ENCODE results near the gene SLC49A3.
"Not testable (repeated sequence)": the region's sequence is repeated elsewhere in the genome, so short reads cannot be mapped to it uniquely, and the experiment has no call there.

The SLC49A3 gene

GRCh38 chr4:650951-651883 lies 37.7 kb downstream of the SLC49A3 start:
- no peak for DNase-seq

GRCh38 chr4:650461-650860 lies 38.5 kb downstream of the SLC49A3 start:
- DNase-seq: no peak

- DNase-seq: no peak
Measured at GRCh38 chr4:649751-650310, 39.1 kb downstream of the SLC49A3 start.

GRCh38 chr4:649293-649625 lies 39.7 kb downstream of the SLC49A3 start:
- DNase-seq: no peak

GRCh38 chr4:648579-649292 lies 40.2 kb downstream of the SLC49A3 start:
- DNase-seq: no peak

- no peak for DNase-seq
Measured at GRCh38 chr4:647481-647880, 41.5 kb downstream of the SLC49A3 start.

GRCh38 chr4:646460-646859 lies 42.5 kb downstream of the SLC49A3 start:
- DNase-seq: peak; percentile 38 to 43

GRCh38 chr4:642366-642765 lies 46.6 kb downstream of the SLC49A3 start:
- not testable (repeated sequence) for DNase-seq

GRCh38 chr4:637536-638280 lies 51.2 kb downstream of the SLC49A3 start:
- DNase-seq: no peak

GRCh38 chr4:636628-637159 lies 52.3 kb downstream of the SLC49A3 start:
- DNase-seq: no peak

GRCh38 chr4:635851-636627 lies 52.9 kb downstream of the SLC49A3 start:
- DNase-seq: no peak

- DNase-seq: not testable (repeated sequence)
Measured at GRCh38 chr4:635066-635835, 53.7 kb downstream of the SLC49A3 start.

- no peak for DNase-seq
Measured at GRCh38 chr4:634599-634985, 54.4 kb downstream of the SLC49A3 start.

GRCh38 chr4:633976-634598 lies 54.9 kb downstream of the SLC49A3 start:
- no peak for DNase-seq

GRCh38 chr4:633406-633805 lies 55.5 kb downstream of the SLC49A3 start:
- no peak for DNase-seq

- no peak for DNase-seq
Measured at GRCh38 chr4:632926-633325, 56.0 kb downstream of the SLC49A3 start.

- no peak for DNase-seq
Measured at GRCh38 chr4:632196-632790, 56.7 kb downstream of the SLC49A3 start.
